HG02885 (cell line): Measurements from ENCODE around the gene DMRTB1.

Experiments used
- ATAC-seq: cut with Tn5 transposase; IDR thresholded peaks from one replicate; pipeline ENCODE4 v1.9.1; 2021; ENCODE audit warnings: mild to moderate bottlenecking; ENCODE audit not compliant: unreplicated experiment, poor library complexity

The DMRTB1 gene

DNA sequence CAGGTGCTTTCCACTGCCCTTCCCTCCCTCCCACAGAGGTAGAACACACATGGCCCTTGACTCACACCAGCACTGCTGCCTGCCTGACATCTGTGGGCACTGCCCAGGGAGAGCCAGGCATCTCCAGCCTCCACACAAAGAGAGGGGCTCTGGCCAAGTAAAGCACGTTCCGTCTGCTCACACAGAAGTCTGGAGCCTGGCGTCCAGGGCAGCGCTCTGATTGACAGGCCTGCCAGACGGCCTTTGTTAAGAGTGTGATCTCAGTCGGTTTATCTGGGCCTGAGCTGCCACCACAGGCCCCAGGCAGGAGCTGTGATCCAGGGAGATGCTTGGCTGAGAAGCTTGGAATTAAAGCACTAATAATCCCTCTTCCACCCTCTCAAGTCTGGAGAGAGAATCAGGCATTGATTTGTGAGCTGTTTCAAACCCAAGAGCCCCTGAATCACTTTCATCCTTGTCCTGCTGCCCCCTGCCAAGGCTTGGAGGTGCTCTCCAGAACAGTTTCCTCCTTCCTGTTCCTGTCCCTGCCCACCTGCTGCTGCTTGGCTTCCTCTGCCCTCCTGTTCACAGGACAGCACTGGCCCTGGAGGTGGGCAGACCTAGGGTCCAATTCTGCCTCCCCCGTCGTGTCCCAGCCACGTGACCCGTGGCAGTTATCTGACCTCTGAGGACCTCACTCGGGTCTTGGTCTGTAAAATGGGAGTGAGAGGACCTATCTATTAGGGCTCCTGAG is 3.7 kb downstream of the DMRTB1 start:
- ATAC-seq, result no peak

DNA sequence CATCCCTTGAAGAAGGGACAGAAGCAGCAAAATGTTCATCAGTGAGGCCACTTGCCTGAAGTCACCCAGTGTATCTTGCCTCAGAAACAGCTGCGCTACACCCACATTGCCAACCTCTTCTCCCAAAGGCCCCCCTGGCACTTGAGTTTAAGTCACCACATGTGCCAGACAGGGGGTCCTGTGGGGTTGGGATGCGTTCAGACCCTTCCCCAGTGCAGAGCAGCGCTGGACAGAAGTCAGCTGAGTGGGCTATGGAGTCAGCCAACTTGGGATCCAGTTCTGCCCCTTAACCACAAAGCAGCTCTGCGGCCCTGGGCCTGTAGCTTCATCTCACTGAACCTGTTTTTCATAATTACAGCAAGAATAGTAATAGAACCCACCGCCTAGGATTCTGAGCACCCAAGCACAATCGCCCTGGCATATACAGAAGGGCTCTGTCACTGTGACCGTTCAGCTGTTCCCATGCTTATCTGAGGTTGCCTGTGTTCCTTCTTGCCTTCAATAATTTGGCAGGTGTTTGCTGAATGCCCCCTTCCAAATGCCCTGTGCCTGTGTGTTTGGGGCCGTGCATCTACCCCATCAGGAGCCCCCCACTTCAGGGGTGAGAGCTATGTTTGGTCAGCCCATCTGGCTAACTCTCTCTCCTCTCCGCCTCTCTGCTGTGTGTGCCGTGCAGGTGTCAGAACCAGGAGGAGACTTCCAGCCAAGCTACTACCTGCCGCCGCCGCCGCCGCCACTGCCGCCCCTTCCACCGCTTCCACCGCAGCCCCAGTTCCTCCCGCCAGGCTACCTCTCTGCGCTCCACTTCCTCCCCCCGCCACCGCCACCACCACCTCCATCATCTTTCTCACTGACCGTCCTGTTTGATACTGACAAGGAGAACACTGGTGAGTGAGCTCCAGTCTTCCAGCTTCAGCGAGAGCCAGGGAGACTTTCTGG is 5.0 kb downstream of the DMRTB1 start:
- ATAC-seq, result no peak

DNA sequence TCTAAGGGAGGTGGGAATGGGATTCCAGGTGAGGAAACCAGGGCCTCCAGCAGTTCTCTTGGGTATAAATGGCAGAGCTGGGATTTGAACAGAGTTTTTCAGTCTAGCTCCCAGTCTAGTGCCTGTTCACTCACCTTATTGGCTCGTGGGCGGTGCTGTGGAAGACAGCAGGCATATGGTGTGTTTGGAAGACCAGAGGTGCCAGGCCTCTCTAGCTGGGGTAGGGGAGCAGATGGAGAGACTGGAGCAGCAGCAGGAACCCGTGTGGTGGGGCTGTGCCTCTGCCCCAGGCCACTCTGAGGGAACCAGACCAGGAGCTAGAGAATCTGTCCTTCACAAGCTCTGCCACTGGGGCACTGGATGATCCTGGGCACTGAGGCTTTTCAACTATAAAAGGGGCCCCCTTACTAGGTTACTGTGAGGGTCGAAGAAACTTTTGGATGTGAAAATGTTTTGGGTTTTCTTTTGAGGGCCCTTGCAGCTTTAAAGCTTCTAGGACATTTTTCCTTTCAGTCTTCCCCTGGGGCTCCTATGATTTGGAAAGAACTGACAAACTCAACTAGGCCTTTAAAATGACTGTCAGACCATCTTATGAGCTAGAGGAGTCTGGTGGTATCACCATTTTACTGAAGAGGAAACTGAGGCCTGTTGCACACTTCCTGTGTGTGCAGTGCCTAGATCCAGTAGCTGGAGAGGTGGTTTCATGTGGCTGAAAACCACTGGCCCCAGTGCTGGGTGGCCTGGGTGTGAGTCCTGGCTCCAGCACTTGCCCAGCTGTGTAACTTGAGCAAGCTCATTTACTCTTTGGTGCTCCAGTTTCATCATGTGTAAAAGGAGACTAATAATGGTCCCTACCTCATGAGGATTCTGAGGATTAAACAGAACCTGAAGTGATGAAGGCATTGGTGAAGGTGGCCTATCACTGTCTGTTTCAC is 6.1 kb downstream of the DMRTB1 start:
- ATAC-seq, result no peak

DNA sequence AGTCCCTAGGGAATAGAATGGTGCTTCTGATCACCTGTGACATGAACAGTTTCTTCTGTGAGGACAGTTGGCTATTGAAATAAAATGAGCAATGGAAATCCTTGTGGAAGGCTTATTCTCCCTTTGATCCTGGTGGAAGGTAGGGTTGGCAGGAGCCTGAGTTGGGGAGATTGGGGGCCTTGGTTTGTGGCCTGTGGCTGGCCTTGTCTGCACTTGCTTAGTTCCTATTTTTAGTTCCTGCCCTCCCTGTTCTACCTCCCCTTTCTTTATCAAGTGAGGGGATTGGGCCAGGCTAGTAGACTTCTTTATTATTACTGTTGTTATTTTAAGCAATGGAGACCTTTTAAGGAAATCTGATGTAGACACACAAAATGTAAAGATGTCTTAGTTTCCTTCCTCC is 8.2 kb downstream of the DMRTB1 start:
- no peak for ATAC-seq

DNA sequence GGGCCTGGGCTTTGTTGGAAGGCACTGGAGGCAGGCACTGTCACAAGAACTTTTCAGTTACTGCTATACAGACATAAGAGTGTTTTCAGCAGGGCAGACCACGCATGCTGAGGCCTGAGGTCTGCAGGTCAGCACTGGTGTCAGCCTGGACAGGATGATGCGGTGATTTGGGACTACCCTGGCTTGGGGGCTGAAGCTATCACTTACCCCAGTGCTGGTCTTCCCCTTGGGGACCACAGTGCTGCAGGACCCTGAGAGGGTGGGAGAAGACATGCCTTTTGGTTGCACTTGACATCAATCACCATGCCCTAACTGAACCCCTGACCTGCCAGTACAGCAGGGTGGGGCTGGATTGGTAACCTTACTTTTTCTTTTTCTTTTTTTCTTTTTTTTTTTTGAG is 9.2 kb downstream of the DMRTB1 start:
- ATAC-seq, result no peak

DNA sequence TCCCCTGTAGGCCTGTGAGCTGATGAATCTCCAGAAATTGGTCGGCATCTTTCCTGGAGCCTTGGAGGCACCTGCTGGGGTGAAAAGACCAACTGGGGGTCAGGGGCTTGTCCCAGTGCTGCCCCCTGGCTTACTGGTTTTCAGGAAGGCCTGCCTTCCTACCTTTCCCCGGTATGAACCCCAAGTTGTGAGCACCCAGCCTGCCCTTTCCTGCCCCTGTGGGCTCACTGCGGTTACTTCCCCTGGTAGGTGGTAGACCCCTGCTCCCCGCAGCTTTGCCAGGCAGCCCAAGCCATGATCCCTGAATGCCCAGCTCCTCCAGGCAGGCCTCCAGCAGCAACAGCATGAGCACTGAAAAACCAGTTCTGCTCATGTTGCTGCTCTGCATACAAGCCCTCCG is 10.2 kb downstream of the DMRTB1 start:
- no peak for ATAC-seq

DNA sequence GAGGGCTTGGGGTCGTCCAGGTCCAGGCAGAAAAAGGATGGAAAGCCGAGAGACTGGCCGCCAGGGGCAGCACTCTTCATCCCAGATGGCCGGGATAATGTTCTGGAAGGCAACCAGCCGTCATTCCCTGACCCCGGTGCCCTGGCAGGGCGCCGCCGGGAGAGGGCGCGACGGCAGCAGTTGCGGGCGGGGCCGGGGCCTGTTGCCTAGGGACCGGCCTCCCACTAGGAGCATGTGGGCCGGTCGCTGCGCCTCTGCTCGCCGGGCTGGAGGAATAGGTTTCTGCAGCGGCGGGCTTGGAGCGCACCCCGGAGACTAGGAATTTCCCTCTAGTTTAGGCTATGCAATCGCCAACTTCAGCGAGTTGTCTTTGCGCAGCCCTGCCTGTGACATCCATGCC is 11.0 kb downstream of the DMRTB1 start:
- ATAC-seq, result no peak

DNA sequence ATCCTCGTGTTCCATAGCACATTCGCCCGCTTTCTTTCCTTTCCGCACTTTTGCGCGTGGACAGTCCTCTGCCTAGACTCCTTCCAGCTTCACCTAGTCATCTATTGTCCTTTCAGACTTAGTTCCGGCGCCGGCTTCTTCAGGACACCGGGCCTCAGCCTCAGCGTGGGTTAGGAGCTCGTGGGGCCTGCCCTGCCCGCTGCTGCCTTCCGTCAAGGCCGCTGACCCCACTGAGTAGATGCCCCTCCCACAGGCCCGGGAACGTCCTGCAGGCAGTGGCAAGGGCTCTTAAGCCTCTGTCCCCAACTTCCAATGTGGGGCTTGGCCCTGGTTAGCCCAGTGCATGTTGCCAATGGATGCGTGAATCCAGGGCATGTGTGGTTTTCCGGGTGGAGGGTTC is 11.4 kb downstream of the DMRTB1 start:
- no peak for ATAC-seq

DNA sequence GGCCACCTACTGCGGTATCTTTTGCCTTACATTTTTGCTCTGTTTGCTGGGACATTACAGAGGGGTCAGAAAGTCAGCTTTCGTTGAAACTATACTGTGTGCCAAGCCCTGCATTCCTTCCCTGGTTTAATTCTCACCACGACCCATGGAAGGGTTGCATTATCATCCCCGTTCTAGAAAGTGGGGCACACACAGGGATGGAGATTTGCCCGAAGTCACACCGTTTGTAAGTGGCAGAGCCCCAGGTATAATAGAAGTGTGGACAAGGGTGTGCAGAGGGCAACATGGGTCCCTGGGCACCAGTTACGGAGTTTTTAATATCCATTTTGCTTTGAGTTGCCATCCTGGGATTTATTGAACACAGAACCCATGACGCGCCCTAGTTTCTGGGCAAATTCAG is 11.8 kb downstream of the DMRTB1 start:
- no peak for ATAC-seq

DNA sequence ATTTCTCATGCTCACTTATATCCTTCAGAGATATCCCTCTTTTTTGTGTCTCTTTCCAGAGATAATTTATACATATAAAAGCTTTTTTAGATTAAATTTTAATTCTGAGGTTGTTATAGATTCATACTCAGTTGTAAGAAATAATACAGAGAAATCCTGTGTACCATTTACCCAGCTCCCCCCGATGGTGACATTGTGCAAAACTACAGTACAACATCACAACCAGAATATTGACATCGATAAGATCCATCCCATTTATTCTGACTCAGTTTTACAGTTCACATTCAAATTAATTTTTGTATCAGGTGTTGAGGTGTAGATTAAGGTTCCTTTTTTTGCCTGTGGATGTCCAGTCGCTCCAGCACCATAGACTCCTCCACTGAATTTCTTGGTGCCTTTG is 14.3 kb downstream of the DMRTB1 start:
- ATAC-seq, result no peak

DNA sequence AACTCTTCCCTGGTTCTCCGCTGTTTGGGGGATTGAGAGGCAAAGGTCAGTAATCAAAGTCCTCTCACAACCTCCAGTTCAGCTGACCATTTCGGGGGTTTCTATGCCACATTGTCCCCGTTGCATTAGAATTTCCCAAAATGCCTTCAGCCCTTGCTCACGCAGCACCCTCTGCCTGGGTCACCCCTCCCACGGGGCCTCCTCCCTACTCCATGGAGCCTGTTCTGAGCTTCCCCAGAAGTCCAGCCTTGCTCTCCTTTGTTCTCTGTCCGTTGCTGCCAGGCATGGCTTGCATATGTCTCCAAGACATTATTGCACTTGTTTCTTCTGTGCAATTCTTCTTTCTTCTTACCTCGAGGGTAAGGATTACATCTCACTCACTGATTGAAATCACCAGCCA is 16.5 kb downstream of the DMRTB1 start:
- no peak for ATAC-seq

DNA sequence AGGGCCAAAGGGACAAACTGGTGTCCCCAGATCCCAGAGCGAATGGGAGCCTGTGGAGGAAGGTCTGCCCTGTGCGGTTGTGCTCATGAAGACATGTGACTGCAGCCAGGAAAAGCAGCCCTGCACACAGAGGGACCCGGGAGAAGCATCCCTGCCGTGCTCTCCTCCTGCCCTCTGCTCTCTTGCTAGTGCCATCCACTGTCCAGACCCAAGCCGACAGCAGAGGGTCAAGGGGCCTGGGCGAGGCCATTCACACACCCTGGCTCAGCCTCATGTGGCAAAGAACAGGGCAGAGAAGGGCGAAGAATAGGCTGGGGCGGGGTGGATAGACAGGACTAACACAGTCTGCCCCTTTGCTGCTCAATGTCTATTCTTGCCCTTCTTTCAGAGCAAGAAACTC is 17.4 kb downstream of the DMRTB1 start:
- ATAC-seq, result no peak

DNA sequence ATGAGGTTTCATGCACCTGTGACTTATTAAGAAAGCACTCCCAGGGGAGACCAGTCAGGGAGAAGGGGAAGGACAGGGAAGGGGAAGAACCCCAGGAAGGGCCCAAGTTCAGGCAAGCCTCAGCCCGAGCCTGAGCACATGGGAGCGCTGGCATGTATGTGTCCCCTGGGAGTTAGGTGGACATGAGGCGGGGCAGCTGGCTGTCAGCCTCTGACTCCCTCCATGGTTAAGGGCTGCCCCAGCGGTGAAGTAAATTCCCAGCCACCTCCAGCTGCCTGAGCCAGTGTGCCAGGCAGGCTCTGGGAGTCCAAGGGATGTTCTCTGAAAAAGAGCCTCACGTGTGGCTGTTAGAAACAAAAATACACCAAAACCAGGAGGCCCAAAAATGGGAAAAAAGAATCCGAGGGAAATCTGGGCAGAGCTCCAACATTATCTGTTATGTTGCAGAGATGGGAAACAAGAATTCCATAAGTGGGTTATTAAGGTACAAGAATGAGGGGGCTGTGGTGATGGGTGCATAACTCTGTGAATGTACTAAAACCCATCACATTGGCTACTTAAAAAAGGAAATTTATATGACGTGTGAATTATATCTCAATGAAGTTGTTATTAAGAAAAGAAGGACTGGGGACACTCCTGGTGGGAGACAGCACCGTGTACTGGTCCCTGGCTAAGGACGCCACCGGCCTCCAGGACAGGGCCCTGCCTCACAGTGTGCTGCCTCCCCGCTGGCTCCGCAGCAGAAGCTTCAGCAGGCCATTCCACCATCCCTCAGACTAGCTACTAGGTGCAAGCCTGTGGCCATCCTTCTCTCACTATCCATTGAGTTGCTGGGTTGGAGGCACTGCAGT is 18.7 kb downstream of the DMRTB1 start:
- ATAC-seq, result no peak

DNA sequence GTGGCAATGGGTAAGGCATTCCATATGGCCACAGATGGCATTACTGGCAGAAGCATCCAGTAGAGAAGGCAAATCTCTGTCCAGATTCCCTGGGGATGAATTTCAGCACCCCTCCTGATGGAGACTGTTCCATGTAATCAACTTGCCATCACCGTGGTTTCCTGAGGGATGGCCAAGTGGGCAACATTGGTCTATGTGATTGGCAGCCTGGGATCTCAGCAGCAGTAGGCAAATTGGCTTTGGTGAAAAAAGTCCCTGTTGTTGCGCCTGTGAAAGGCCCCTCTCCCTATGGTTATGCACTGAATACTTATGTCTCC is 19.3 kb downstream of the DMRTB1 start:
- no peak for ATAC-seq

DNA sequence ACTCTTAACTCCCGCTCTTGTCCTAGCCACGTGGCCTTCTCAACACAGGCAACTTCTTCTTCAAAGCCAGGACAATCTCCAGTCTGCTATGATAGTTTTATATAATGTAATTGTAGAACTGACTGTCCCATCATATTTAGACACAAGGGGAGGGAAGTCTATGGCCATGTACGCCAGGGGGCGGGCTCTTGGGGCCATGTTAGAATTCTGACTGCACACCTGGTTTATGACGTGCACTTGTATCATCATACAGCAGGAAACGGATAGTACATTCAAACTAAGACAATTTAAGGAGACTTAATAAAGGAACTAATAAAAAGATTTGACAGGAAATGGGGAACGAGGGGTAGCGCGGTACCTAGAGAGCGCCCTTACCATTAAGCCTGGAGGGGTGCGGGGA is 21.5 kb downstream of the DMRTB1 start:
- no peak for ATAC-seq

DNA sequence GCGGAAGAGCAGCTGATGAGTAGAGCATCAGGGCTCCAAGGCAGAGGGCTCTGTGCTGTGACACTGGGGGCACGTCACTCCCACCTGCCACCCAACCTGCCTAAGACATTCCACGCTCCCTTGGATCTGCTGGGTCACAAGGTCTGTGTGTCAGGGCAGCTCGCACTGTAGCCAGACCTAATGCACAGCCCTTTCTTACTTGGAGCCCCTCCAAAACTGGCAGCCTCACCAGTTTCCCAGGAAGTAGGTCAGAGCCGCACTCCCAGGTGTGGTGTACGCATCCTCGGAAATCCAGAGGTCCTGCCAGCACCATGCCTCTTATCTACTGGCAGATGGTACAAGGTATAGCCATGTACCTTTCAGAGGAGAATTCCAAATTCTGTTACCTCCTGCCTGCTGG is 22.3 kb downstream of the DMRTB1 start:
- ATAC-seq, result no peak

DNA sequence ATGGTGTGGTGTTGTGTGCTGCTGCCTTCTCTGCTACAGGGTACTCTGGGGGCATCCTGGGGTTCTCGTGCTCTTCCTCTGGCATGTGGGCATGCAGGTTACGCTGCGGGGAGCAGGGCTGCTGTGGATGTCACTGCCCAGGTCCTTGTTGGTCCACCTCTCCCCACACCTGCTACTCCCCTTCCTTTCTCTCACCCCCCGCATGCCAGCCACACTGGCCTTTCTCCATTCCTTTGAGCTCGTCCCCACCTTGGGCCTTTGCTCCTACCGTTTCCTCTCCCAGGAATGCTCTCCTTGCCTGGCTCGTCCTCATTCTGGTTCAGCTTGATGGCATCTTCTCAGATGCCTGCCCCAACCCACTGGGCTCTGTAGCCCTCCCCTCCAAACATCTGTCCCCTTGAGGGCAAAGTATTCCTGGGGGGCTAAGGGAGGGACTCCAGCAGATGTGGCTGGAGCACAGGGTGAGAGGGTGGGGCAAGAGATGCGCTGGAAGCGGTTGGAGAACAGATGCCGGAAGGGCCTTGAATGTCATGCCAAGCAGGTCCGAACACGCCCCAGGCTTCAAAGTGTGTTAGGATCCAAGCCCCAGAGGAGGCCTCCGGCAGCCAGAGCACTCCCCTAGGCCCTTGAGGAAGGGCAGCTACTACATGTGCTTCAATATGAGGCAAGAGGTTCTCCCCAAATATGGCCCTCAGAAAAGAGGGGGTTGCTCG is 23.4 kb downstream of the DMRTB1 start:
- ATAC-seq, result no peak

DNA sequence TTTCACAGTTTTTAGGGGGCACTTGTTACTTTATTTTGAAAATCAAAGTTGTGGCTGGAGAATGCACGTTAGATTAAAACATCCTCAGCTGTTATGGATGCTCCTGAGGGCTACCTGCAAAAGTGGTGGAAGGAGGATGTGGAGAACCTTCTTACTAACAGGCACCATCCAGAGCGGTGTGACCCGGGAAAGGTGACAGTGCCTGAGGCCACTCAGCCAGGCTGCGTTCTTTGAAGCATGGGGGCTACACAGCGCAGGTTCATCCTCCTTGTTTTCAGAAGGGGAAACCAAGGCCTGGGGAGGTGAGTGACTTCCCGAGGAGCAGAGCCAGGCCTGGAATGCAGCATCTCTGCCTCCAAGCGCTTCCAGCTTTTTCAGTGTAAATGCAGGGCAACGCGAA is 24.0 kb downstream of the DMRTB1 start:
- no peak for ATAC-seq

DNA sequence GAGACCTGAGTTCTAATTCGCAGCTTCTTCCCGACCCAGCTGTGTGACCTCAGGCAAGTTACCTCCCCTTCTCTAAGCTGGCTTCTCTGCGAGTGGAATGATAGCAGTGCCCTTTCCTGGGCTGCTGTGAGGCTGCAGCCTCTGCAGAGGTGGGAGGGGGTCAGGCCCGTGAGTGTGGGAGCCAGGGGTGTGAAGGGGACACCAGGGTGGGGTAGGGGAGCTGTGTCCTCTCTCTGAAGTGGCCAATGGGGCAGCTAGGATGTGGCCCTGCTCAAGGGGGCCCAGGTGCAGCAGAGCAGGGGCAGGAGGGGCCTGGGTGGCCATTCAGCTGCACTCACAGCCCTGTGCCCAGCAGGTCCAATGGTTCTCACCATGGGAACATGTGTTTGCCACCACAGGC is 24.5 kb downstream of the DMRTB1 start:
- no peak for ATAC-seq
